ENCODE measurements around the gene SHOC2. TPM values are rescaled to one million over a fixed set of nuclear protein-coding genes. Genes with fewer than 3 reads are reported as not detected.

SHOC2 gene
- total and polyA plus RNA-seq, 2 of the 13 experiments (the other 11 are each of a cell fraction or from before 2014, with no cell fraction given), result 8.6 to 25.5 TPM

GRCh38 chr10:110919349-110919931 lies at the start of gene SHOC2 (continued):
- TF ChIP-seq ZNF567 (CRISPR knock-in tag; IDR thresholded peaks at IDR 0.05; ENCODE audit: borderline replicate concordance) (no peak), MXI1 (IDR thresholded peaks at IDR 0.05; ENCODE audit: borderline replicate concordance, low read depth, low read length) (peak; percentile 1; the same call in 1 of the 3 replicates), BRD4 (CRISPR knock-in tag; IDR thresholded peaks at IDR 0.05) (no peak), HMGXB3 (CRISPR knock-in tag; IDR thresholded peaks at IDR 0.05; ENCODE audit: borderline replicate concordance) (no peak), SMARCC2 (IDR thresholded peaks at IDR 0.05) (no peak), GATA4 (IDR thresholded peaks at IDR 0.05; ENCODE audit: borderline replicate concordance, low read depth) (no peak), DDIT3 (CRISPR knock-in tag; IDR thresholded peaks at IDR 0.05) (no peak), WIZ (CRISPR knock-in tag; IDR thresholded peaks at IDR 0.05) (no peak), STAG1 (CRISPR knock-in tag; IDR thresholded peaks at IDR 0.05) (no peak), PHF8 (CRISPR knock-in tag; IDR thresholded peaks at IDR 0.05) (peak; percentile 57; the same call in 1 of the 2 replicates), ZNF3 (CRISPR knock-in tag; IDR thresholded peaks at IDR 0.05) (no peak), ZNF501 (CRISPR knock-in tag; IDR thresholded peaks at IDR 0.05) (no peak), HOXD1 (CRISPR knock-in tag; IDR thresholded peaks at IDR 0.05) (no peak), HNRNPLL (IDR thresholded peaks at IDR 0.05; ENCODE audit: low read depth, low read length, poor library complexity, severe bottlenecking) (peak; percentile 47), CEBPG (CRISPR knock-in tag; IDR thresholded peaks at IDR 0.05) (no peak), ZNF230 (CRISPR knock-in tag; IDR thresholded peaks at IDR 0.05) (no peak), ZNF232 (CRISPR knock-in tag; IDR thresholded peaks at IDR 0.05; ENCODE audit: borderline replicate concordance) (no peak), HNF4G (IDR thresholded peaks at IDR 0.05; ENCODE audit: borderline replicate concordance, low read depth, low read length) (no peak), HNF4G (CRISPR knock-in tag; IDR thresholded peaks at IDR 0.05; ENCODE audit: borderline replicate concordance, low read depth) (no peak), SUZ12 (IDR thresholded peaks at IDR 0.05; ENCODE audit: low read depth, low read length) (no peak), CBX5 (CRISPR knock-in tag; IDR thresholded peaks at IDR 0.05; ENCODE audit: borderline replicate concordance) (no peak), ZNF10 (CRISPR knock-in tag; IDR thresholded peaks at IDR 0.05; ENCODE audit: borderline replicate concordance, low read depth) (no peak), MTA1 (CRISPR knock-in tag; IDR thresholded peaks at IDR 0.05; ENCODE audit: borderline replicate concordance) (no peak), ZNF816 (CRISPR knock-in tag; IDR thresholded peaks at IDR 0.05; ENCODE audit: borderline replicate concordance) (no peak)
- TF ChIP-seq, protein P1, sequence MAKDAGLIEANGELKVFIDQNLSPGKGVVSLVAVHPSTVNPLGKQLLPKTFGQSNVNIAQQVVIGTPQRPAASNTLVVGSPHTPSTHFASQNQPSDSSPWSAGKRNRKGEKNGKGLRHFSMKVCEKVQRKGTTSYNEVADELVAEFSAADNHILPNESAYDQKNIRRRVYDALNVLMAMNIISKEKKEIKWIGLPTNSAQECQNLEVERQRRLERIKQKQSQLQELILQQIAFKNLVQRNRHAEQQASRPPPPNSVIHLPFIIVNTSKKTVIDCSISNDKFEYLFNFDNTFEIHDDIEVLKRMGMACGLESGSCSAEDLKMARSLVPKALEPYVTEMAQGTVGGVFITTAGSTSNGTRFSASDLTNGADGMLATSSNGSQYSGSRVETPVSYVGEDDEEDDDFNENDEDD (CRISPR knock-in tag; IDR thresholded peaks at IDR 0.05; ENCODE audit: borderline replicate concordance), result no peak
- TF ChIP-seq, protein P2, sequence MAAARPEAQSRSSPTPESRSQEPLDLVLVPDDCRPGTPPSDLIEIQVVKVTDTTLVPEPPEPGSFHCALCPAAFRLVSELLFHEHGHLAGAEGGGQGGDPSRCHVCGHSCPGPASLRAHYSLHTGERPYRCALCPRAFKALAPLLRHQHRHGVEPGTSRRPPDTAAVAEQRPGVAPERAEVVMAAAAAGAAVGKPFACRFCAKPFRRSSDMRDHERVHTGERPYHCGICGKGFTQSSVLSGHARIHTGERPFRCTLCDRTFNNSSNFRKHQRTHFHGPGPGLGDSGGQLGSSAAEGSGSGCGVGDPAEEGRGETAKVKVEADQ (CRISPR knock-in tag; IDR thresholded peaks at IDR 0.05; ENCODE audit: borderline replicate concordance), result no peak
